ELF-1 (cell line): ENCODE measurements around the gene DLG4.
"Not testable (repeated sequence)": the region's sequence is repeated elsewhere in the genome, so short reads cannot be mapped to it uniquely, and the experiment has no call there.

Experiments used
- DNase-seq: peaks from one replicate; pipeline ENCODE4 v3.0.0-alpha.2; 2016; ENCODE audit warnings: low read depth, low spot score

The DLG4 gene

GRCh38 chr17:7158424-7158823, 61.2 kb downstream of the DLG4 start:
- DNase-seq: not testable (repeated sequence)

DNA sequence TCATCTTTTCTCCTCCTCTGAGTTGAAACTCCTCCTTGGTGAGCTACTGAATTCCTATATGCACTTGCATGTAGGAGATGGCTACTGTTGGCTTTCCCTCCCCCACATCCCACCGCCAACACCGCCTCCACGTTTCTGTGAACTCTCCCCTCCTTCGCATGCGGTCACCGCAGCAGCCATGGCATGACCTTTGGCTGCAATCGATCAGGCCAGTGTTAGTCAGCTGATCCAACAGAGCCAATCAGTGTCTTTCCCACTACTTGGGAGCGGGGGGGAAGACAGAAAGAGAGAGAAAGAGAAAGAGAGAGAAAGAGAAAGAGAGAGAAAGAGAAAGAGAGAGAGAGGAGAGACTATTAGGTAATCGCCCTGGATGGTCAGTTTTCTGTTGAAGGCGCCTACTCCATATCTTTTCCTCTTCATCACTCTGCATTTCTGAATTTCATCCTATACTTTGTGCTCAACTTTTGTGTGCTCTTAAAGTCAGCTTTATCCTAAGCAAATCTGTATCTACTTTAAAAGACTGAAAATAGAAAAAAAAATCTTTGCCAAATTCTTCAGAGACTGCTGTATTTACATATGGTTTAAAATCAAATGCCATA, 63.2 kb downstream of the DLG4 start:
- no peak for DNase-seq

DNA sequence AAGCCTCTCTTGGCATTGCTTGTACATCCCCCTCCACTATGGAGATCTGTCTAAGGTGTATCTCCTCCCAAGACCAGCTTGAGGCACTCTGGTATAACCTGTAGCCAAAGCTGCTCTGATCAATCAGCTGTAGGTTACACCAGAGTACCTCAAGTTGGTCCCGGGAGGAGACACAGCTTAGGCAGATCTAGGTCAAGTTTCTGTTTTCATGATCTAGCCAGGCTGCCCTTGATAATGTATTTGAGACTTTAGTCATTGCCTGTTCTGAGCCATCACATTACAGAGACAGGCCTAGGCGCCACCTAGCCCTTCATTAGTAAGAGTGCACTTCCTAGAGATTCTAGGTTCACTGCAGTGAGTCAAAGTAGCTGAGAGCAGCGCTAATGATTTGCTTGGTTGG, 71.9 kb downstream of the DLG4 start:
- DNase-seq: no peak

DNA sequence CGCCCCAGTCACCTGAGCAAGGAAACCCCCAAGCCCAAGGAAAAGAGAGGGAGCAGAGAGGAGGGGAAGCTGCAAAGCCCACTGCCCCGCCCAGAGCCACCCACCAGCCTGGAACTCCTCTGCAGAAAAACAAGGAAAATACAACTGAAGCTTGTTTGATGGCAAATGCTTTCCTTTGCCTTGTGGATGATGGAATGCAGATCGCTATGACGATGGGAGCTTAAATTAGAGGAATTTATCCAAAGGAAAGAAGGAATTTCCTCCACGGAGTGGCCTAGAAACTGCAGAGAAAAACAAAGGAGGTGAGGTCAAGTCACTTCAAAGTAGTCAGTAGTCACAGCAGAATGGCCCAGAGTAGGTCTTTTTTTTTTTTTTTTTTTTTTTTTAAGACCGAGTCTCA, 73.5 kb downstream of the DLG4 start:
- peak; percentile 19 for DNase-seq

DNA sequence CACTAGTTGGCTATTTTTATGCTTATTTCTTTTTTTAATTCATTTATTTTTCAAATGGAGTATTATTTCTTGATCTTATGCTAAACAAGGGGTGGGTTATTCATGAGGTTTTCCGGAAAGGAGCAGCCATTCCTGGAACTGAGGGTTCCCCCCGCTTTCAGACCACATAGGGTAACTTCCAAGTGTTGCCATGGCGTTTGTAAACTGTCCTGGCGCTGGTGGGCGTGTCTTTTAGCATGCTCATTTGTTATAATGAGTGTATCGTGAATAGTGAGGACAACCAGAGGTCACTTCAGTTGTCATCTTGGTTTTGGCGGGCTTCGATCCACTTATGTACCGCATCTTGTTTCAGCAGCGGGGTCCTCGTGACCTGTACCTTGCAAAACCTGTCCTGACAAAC, 75.4 kb downstream of the DLG4 start:
- peak; percentile 22 for DNase-seq

DNA sequence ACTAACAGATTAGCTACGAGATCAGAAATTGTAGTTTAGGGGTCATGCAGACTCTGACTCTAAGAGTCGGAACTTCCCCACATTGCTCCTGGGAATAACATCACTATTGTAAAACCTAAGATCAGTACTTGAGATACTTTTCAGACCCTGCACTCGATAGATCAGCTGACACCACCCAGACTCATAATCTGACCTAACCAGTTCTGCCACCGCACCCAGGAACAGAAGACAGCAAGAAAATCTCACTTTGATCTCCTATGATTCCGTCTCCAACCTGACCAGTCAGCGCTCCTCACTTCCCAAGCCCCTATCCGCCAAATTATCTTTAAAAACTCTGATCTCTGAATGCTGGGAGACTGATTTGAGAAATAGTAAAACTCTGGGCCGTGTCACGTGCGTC, 77.8 kb downstream of the DLG4 start:
- peak; percentile 64 for DNase-seq

- no peak for DNase-seq
Measured at GRCh38 chr17:7139400-7139799, 80.2 kb downstream of the DLG4 start.

GRCh38 chr17:7138800-7139381, 80.7 kb downstream of the DLG4 start:
- DNase-seq: no peak

DNA sequence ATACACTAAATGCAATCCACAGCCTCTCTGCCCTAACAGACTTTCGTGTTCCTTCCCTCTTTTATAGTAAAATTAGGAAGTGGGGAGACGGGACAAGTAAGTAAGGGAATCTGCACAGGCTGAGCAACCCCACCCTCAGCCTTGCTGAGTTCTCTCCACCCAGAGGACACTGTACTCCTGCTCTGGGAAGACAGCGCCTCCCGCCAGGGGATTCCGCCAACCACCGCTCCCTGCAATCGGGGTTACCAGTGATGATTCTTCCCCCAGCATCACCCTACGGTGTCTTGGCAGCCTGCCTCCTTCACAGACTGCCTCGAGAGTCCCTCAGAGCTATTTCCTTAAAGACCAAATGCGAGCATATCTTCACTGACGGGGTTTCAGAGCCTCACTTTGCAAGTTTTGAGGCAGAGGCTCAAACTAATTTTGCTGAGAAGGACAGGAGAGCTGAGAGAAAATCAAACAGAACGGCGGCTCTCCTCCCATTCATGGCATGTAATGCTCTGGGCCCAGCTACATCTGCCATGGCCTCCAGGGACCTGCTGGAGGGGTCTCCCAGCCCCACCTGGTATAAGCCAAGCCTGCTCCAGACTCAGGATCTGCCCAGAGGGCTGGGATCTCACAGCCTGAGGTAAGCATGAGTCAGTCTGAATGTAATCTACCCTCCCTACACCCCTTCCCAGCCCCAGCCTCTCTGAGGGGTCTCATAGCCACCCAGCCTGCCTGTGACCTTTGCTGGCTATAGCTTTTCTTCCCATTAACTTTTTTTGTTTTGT, 82.3 kb downstream of the DLG4 start:
- DNase-seq: no peak
